HepG2 (cell line): ENCODE data around the gene UQCC5. TPM values are rescaled to one million over a fixed set of nuclear protein-coding genes. Genes with fewer than 3 reads are reported as not detected.

Experiments used
- CHCHD3 ChIP-seq: sonication (generic); formaldehyde crosslinking; IDR thresholded peaks from 2 replicates; pipeline ENCODE4 v1.8.0; 2022; ENCODE audit warnings: mild to moderate bottlenecking, missing genetic modification reagents, moderate library complexity
- DMAP1 ChIP-seq: IDR thresholded peaks from 2 replicates; pipeline ENCODE4 v1.6.1; 2016
- E2F5 ChIP-seq: sonication (generic); formaldehyde crosslinking; conservative IDR thresholded peaks from 2 replicates; pipeline ENCODE4 v1.4.0; 2020; ENCODE audit warnings: missing genetic modification reagents
- GMEB1 ChIP-seq: sonication (generic); formaldehyde crosslinking; IDR thresholded peaks from 2 replicates; pipeline ENCODE4 v1.5.1; 2020; ENCODE audit warnings: missing genetic modification reagents, mild to moderate bottlenecking, borderline replicate concordance
- HMGA1 ChIP-seq: sonication (generic); formaldehyde crosslinking; conservative IDR thresholded peaks from 2 replicates; pipeline ENCODE4 v1.4.0; 2020; ENCODE audit warnings: missing genetic modification reagents
- MED13 ChIP-seq: sonication (generic); formaldehyde crosslinking; IDR thresholded peaks from 2 replicates; pipeline ENCODE4 v1.5.0; 2020; ENCODE audit warnings: missing genetic modification reagents
- MYPOP ChIP-seq: sonication (generic); formaldehyde crosslinking; IDR thresholded peaks from 2 replicates; pipeline ENCODE4 v1.8.1; 2023; ENCODE audit warnings: mild to moderate bottlenecking, moderate library complexity, missing genetic modification reagents
- ZNF558 ChIP-seq: sonication (generic); formaldehyde crosslinking; IDR thresholded peaks from 2 replicates; pipeline ENCODE4 v1.9.0; 2022; ENCODE audit warnings: mild to moderate bottlenecking, missing genetic modification reagents, borderline replicate concordance
- ZNF597 ChIP-seq: sonication (generic); formaldehyde crosslinking; IDR thresholded peaks from 2 replicates; pipeline ENCODE4 v1.5.0; 2020; ENCODE audit warnings: missing genetic modification reagents
- ZNF7 ChIP-seq: IDR thresholded peaks from 2 replicates; pipeline ENCODE4 v1.6.1; 2016; ENCODE audit warnings: missing biosample characterization, missing genetic modification reagents
- ZNF782 ChIP-seq: sonication (generic); formaldehyde crosslinking; IDR thresholded peaks from 2 replicates; pipeline ENCODE4 v1.4.0; 2020; ENCODE audit warnings: missing genetic modification reagents, mild to moderate bottlenecking, borderline replicate concordance
- polyA plus RNA-seq, 8 experiments: library from polyadenylated mRNA; depleted of rRNA in 3 of 8; stranded (reverse) in 7 of 8; unstranded in 1 of 8; fragments of >200 nt; fragmentation: Illumina TruSeq in 4 of 8; extraction: Trizol in 4 of 8; gene quantifications; 2 replicates each; pipeline versions ENCODE4 v1.2.1 to v1.2.3, GENCODE V29; 2011 to 2016; ENCODE audit warnings: low read depth in 4 of 8, missing spikeins in 1 of 8, mixed read lengths in 1 of 8; ENCODE audit not compliant: insufficient read depth in 1 of 8
- total RNA-seq, 5 experiments: library from RNA; depleted of rRNA; stranded (reverse); fragments of >200 nt; fragmentation: Illumina TruSeq; extraction: Trizol; gene quantifications; 2 replicates each; pipeline ENCODE4 v1.2.3, GENCODE V29; 2016; ENCODE audit warnings: low read depth in 1 of 5
- TF ChIP-seq, protein P1 (sequence below): sonication (generic); formaldehyde crosslinking; IDR thresholded peaks from 2 replicates; pipeline ENCODE4 v1.9.0; 2021; ENCODE audit warnings: missing genetic modification reagents, mild to moderate bottlenecking, borderline replicate concordance
- TF ChIP-seq, protein P2 (sequence below): sonication (generic); formaldehyde crosslinking; IDR thresholded peaks from 2 replicates; pipeline ENCODE4 v1.5.0; 2020; ENCODE audit warnings: missing genetic modification reagents, mild to moderate bottlenecking, borderline replicate concordance
- TF ChIP-seq, protein P3 (sequence below): sonication (generic); formaldehyde crosslinking; IDR thresholded peaks from 2 replicates; pipeline ENCODE4 v1.4.0; 2020; ENCODE audit warnings: mild to moderate bottlenecking, missing genetic modification reagents
- TF ChIP-seq, protein P4 (sequence below): sonication (generic); formaldehyde crosslinking; IDR thresholded peaks from 2 replicates; pipeline ENCODE4 v1.5.1; 2020; ENCODE audit warnings: missing genetic modification reagents, mild to moderate bottlenecking, borderline replicate concordance
- TF ChIP-seq, protein P5 (sequence below): sonication (generic); formaldehyde crosslinking; IDR thresholded peaks from 2 replicates; pipeline ENCODE4 v1.4.0; 2020; ENCODE audit warnings: missing genetic modification reagents

UQCC5 gene
- total and polyA plus RNA-seq, 2 of the 13 experiments (the other 11 are each of a cell fraction or from before 2014, with no cell fraction given) = 15.4 to 29.5 TPM

DNA sequence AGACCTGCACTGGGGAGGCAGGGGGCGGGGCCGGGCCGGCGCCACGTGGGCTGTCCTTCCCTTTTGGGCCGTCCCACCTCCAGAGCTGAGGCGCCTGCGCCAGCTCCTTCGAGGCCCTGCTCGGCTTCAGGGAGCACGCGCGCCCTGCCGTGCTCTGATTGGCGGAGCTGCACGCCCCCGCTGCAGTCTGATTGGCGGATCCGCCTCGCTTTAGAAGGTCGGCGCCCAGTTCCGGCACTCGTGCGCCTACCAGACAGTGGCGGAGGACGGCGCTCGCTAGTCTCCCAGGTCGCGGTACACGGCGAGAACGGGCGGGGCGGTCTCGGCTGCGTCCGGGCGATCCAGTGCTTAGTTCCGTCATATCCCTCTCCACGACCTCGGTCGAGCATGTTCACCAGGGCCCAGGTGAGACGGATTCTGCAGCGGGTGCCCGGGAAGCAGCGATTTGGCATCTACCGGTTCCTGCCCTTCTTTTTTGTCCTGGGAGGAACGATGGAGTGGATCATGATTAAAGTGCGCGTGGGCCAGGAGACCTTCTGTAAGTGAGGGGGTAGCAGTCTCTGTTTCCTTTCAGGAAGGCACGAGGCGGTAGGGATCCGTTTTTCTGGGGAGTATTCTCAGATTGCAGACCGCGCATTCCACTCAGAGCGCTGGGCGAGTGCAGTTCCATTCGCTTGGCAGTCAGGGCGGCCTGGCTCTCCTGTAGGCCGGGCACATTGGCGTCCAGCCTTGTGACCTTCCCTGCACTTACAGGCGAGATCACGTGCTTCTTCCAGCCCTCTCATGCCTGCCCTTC lies at the start of gene UQCC5 (continued):
- TF ChIP-seq, protein P1, sequence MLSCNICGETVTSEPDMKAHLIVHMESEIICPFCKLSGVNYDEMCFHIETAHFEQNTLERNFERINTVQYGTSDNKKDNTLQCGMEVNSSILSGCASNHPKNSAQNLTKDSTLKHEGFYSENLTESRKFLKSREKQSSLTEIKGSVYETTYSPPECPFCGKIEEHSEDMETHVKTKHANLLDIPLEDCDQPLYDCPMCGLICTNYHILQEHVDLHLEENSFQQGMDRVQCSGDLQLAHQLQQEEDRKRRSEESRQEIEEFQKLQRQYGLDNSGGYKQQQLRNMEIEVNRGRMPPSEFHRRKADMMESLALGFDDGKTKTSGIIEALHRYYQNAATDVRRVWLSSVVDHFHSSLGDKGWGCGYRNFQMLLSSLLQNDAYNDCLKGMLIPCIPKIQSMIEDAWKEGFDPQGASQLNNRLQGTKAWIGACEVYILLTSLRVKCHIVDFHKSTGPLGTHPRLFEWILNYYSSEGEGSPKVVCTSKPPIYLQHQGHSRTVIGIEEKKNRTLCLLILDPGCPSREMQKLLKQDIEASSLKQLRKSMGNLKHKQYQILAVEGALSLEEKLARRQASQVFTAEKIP (CRISPR knock-in tag) = no peak
- TF ChIP-seq ZNF597 (no peak), ZNF558 (CRISPR knock-in tag) (peak; percentile 93; the same call in 1 of the 2 replicates), GMEB1 (CRISPR knock-in tag) (peak; percentile 79), ZNF782 (CRISPR knock-in tag) (peak; percentile 55; the same call in 1 of the 2 replicates), E2F5 (CRISPR knock-in tag) (no peak; the same call in 1 of the 2 replicates), HMGA1 (no peak), DMAP1 (CRISPR knock-in tag) (peak; percentile 88; the same call in 1 of the 2 replicates), MED13 (peak; percentile 87), CHCHD3 (CRISPR knock-in tag) (0 out of 2 replicates have a peak, but pooled peaks have one; percentile 34), ZNF7 (no peak), MYPOP (CRISPR knock-in tag) (peak; percentile 90)
- TF ChIP-seq, protein P2, sequence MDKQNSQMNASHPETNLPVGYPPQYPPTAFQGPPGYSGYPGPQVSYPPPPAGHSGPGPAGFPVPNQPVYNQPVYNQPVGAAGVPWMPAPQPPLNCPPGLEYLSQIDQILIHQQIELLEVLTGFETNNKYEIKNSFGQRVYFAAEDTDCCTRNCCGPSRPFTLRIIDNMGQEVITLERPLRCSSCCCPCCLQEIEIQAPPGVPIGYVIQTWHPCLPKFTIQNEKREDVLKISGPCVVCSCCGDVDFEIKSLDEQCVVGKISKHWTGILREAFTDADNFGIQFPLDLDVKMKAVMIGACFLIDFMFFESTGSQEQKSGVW (CRISPR knock-in tag) = no peak
- TF ChIP-seq, protein P3, sequence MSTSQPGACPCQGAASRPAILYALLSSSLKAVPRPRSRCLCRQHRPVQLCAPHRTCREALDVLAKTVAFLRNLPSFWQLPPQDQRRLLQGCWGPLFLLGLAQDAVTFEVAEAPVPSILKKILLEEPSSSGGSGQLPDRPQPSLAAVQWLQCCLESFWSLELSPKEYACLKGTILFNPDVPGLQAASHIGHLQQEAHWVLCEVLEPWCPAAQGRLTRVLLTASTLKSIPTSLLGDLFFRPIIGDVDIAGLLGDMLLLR (CRISPR knock-in tag) = peak; percentile 90
- TF ChIP-seq, protein P4, sequence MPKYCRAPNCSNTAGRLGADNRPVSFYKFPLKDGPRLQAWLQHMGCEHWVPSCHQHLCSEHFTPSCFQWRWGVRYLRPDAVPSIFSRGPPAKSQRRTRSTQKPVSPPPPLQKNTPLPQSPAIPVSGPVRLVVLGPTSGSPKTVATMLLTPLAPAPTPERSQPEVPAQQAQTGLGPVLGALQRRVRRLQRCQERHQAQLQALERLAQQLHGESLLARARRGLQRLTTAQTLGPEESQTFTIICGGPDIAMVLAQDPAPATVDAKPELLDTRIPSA (CRISPR knock-in tag) = no peak
- TF ChIP-seq, protein P5, sequence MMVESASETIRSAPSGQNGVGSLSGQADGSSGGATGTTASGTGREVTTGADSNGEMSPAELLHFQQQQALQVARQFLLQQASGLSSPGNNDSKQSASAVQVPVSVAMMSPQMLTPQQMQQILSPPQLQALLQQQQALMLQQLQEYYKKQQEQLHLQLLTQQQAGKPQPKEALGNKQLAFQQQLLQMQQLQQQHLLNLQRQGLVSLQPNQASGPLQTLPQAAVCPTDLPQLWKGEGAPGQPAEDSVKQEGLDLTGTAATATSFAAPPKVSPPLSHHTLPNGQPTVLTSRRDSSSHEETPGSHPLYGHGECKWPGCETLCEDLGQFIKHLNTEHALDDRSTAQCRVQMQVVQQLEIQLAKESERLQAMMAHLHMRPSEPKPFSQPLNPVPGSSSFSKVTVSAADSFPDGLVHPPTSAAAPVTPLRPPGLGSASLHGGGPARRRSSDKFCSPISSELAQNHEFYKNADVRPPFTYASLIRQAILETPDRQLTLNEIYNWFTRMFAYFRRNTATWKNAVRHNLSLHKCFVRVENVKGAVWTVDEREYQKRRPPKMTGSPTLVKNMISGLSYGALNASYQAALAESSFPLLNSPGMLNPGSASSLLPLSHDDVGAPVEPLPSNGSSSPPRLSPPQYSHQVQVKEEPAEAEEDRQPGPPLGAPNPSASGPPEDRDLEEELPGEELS (CRISPR knock-in tag) = peak; percentile 65
